Gastroesophageal sphincter (tissue), 3 donors: Measurements from ENCODE around the gene CLECL1.

ENCODE experiments used
- EP300 ChIP-seq: sonication (generic); formaldehyde crosslinking; IDR thresholded peaks from one replicate; pipeline ENCODE4 v1.6.1; 2017; ENCODE audit warnings: antibody characterized with exemption, mild to moderate bottlenecking
- POLR2A ChIP-seq, 2 donors: fragments of 450-650 bp; IDR thresholded peaks; one replicate each; pipeline ENCODE4 v1.6.1; 2017; ENCODE audit warnings: antibody characterized with exemption in 2 of 2, mild to moderate bottlenecking in 2 of 2, moderate library complexity in 1 of 2
- TF ChIP-seq, protein P1 (sequence below), 4 experiments: fragments of 200-600 bp in 2 of 4; fragments of 450-650 bp in 2 of 4; sonication (generic) in 1 of 4; IDR thresholded peaks; one replicate each; pipeline ENCODE4 v1.5.1; 2017 to 2019; ENCODE audit warnings: antibody characterized with exemption in 4 of 4, mild to moderate bottlenecking in 2 of 4, moderate library complexity in 2 of 4

DNA sequence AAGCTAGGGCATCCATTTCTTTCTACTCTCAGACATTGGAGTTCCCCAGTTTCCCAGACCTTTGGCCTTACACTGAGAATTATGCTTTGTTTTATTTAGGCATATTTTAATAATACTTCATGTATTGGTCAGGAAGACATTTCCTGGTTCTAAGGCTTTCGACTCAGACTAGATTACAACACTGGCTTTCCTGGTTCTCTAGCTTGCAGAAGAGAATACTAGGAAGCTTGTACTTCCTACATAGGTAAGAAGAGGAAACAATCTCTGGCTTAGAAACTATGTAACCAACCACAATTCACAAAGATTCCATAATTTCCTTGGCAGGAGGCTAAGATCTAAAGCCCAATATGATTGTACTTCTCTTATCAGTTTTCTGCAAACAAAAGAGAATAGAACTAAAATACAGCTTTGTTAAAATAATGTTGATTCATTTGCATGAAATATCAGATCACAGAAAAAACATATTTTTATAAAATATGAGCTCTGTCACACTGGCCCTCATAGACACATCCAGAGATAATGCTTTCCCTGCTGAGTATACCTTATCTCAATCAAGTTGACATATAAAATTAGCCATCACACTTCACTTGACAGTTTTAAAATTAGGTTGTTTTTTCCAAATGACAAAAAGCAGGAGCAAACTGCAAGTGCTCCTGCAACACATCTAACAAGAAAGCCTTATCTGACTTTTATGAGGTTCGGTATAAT, 32.8 kb downstream of the CLECL1 start:
- TF ChIP-seq POLR2A (IDR thresholded peaks at IDR 0.05), result no peak
- TF ChIP-seq, protein P1, sequence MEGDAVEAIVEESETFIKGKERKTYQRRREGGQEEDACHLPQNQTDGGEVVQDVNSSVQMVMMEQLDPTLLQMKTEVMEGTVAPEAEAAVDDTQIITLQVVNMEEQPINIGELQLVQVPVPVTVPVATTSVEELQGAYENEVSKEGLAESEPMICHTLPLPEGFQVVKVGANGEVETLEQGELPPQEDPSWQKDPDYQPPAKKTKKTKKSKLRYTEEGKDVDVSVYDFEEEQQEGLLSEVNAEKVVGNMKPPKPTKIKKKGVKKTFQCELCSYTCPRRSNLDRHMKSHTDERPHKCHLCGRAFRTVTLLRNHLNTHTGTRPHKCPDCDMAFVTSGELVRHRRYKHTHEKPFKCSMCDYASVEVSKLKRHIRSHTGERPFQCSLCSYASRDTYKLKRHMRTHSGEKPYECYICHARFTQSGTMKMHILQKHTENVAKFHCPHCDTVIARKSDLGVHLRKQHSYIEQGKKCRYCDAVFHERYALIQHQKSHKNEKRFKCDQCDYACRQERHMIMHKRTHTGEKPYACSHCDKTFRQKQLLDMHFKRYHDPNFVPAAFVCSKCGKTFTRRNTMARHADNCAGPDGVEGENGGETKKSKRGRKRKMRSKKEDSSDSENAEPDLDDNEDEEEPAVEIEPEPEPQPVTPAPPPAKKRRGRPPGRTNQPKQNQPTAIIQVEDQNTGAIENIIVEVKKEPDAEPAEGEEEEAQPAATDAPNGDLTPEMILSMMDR (IDR thresholded peaks at IDR 0.05), result no peak
- no peak for TF ChIP-seq EP300
